Testis (tissue), 2 donors: ENCODE measurements around the gene CEBPE.

Experiments used
- POLR2A ChIP-seq: fragments of 450-650 bp; IDR thresholded peaks from one replicate; pipeline ENCODE4 v1.6.1; 2017; ENCODE audit warnings: antibody characterized with exemption, mild to moderate bottlenecking, moderate library complexity
- TF ChIP-seq, protein P1 (sequence below), 3 experiments: fragments of 450-650 bp in 2 of 3; fragments of 200-600 bp in 1 of 3; sonication (generic) in 1 of 3; IDR thresholded peaks; one replicate each; pipeline ENCODE4 v1.5.1; 2016 to 2019; ENCODE audit warnings: antibody characterized with exemption in 3 of 3, mild to moderate bottlenecking in 2 of 3, moderate library complexity in 1 of 3

DNA sequence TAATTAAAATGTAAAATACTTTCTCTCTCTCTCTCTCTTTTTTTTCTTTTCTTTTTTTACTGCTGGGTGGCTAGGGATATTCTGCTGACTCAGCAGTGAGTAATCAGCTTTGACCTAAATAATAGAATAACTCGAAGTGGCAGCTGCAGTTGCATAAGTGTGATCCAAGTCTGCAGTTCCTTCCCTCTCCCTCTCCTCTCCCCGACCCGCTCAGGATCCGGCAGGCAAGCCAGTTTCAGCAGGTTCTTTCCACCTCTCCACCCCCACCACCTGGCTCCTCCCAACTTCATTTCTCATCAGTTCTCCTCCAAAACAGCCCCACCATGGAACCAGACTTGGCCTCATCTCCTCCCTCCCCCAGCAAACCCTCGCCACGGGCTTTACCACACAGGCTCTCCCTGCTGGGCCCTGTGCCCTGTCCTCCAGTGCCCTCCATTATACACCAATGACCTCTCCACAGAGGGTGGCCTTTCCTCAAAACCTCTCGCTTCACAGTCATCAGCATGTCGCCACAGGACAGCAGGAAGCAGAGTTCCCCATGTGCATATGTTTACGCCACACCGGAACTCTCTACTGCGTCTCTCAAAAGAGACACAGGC, 42.0 kb upstream of the CEBPE start:
- TF ChIP-seq, protein P1, sequence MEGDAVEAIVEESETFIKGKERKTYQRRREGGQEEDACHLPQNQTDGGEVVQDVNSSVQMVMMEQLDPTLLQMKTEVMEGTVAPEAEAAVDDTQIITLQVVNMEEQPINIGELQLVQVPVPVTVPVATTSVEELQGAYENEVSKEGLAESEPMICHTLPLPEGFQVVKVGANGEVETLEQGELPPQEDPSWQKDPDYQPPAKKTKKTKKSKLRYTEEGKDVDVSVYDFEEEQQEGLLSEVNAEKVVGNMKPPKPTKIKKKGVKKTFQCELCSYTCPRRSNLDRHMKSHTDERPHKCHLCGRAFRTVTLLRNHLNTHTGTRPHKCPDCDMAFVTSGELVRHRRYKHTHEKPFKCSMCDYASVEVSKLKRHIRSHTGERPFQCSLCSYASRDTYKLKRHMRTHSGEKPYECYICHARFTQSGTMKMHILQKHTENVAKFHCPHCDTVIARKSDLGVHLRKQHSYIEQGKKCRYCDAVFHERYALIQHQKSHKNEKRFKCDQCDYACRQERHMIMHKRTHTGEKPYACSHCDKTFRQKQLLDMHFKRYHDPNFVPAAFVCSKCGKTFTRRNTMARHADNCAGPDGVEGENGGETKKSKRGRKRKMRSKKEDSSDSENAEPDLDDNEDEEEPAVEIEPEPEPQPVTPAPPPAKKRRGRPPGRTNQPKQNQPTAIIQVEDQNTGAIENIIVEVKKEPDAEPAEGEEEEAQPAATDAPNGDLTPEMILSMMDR (IDR thresholded peaks at IDR 0.05), result no peak
- TF ChIP-seq POLR2A, result no peak
